Left lung (tissue), 10 donors: ENCODE data around the gene PDE4D. TPM values are rescaled to one million over a fixed set of nuclear protein-coding genes. Genes with fewer than 3 reads are reported as not detected.

Experiments
- ATAC-seq: fragments of 200-7000 bp; cut with Tn5 transposase; one replicate; pipeline ENCODE4 v1.9.1; 2020; ENCODE audit warnings: moderate library complexity
- DNase-seq, 4 donors: peaks; one replicate each; pipeline ENCODE4 v3.0.0-alpha.2; 2013 to 2020
- H3K27ac ChIP-seq, 2 donors: fragments of 200-600 bp; sonication (generic) in 1 of 2; one replicate each; pipeline versions ENCODE4 v1.5.0 to v1.8.0; 2020 to 2021
- H3K27me3 ChIP-seq, 2 donors: fragments of 200-600 bp; sonication (generic) in 1 of 2; one replicate each; pipeline versions ENCODE4 v1.5.0 to v1.8.0; 2020 to 2021
- H3K36me3 ChIP-seq, 2 donors: fragments of 200-600 bp; sonication (generic) in 1 of 2; one replicate each; pipeline versions ENCODE4 v1.5.0 to v1.8.0; 2020 to 2021
- H3K4me1 ChIP-seq, 2 donors: fragments of 200-600 bp; one replicate each; pipeline ENCODE4 v1.8.0; 2021
- H3K4me3 ChIP-seq, 2 donors: fragments of 200-600 bp; sonication (generic) in 1 of 2; one replicate each; pipeline versions ENCODE4 v1.5.0 to v1.8.0; 2020 to 2021; ENCODE audit warnings: mild to moderate bottlenecking in 1 of 2
- H3K9me3 ChIP-seq, 2 donors: fragments of 200-600 bp; sonication (generic) in 1 of 2; one replicate each; pipeline versions ENCODE4 v1.5.0 to v1.8.0; 2020 to 2021
- CTCF ChIP-seq, 2 donors: fragments of 200-600 bp; sonication (generic) in 1 of 2; IDR thresholded peaks; one replicate each; pipeline versions ENCODE4 v1.5.0 to v1.8.0; 2021; ENCODE audit warnings: antibody characterized with exemption in 2 of 2
- intact Hi-C, 2 donors: fragments of 100-400 bp; cut with DNase I; formaldehyde crosslinking; loops; one replicate each; pipeline versions ENCODE4 v1.11.2 to v1.14.2; 2022
- polyA plus RNA-seq, 6 donors: library from polyadenylated mRNA; unstranded; fragments of 120-200 nt; gene quantifications; one replicate each; pipeline ENCODE4 v1.2.1, GENCODE V29; 2013; ENCODE audit not compliant: insufficient read length in 6 of 6
- total RNA-seq, 2 donors: library from RNA; stranded (reverse); fragmentation: NEBNext Ultra II Directional; extraction: Animal tissue kit (Norgen Biotek cat#: 25700); gene quantifications; one replicate each; pipeline ENCODE4 v1.2.1, GENCODE V29; 2021
- donor health status: DM: no; HTN: yes; CAD: no.
- donor health status: DM: no; HTN: no; CAD: no.

Gene PDE4D
- total and polyA plus RNA-seq, 8 donors, result 21.4 to 57.1 (median 25.4) TPM

GRCh38 chr5:58925627-58926540 is 967.6 kb downstream of the PDE4D start:
- H3K4me3 ChIP-seq, result no peak overlapping the region
- DNase-seq, result no peak
- ATAC-seq, result peak; percentile 5
- no peak for TF ChIP-seq CTCF (IDR thresholded peaks at IDR 0.05)
- no peaks in the 10 kb centered on the region for H3K36me3 ChIP-seq
- no peak overlapping the region for H3K27ac ChIP-seq
- H3K9me3 ChIP-seq, result no peaks in the 10 kb centered on the region
- H3K27me3 ChIP-seq, result no peaks in the 10 kb centered on the region
- intact Hi-C loops, result no loop called here
- peaks cover 0 to 11% of the 10 kb centered on the region in 2 donors for H3K4me1 ChIP-seq

GRCh38 chr5:58924306-58924705 is 969.2 kb downstream of the PDE4D start:
- DNase-seq (no peak), ATAC-seq (no peak)
- H3K4me1 ChIP-seq, result peaks cover 0 to 11% of the 10 kb centered on the region in 2 donors
- H3K27ac ChIP-seq, result no peak overlapping the region
- no peaks in the 10 kb centered on the region for H3K9me3 ChIP-seq
- TF ChIP-seq CTCF (IDR thresholded peaks at IDR 0.05), result no peak
- intact Hi-C loops, result no loop called here
- no peak overlapping the region for H3K4me3 ChIP-seq
- no peaks in the 10 kb centered on the region for H3K36me3 ChIP-seq
- H3K27me3 ChIP-seq, result no peaks in the 10 kb centered on the region

GRCh38 chr5:58923355-58923754 is 970.2 kb downstream of the PDE4D start:
- no peak for ATAC-seq
- TF ChIP-seq CTCF (IDR thresholded peaks at IDR 0.05), result no peak
- no peak overlapping the region for H3K27ac ChIP-seq

GRCh38 chr5:58922461-58923171 is 970.9 kb downstream of the PDE4D start:
- no peak for TF ChIP-seq CTCF (IDR thresholded peaks at IDR 0.05)
- intact Hi-C loops, result no loop called here
- Histone ChIP-seq H3K27me3 (no peaks in the 10 kb centered on the region), H3K4me1 (peaks cover 0 to 11% of the 10 kb centered on the region in 2 donors), H3K36me3 (no peaks in the 10 kb centered on the region), H3K4me3 (no peak overlapping the region), H3K9me3 (no peaks in the 10 kb centered on the region), H3K27ac (peak overlapping the region in 1 of 2 donors; percentile 67)
- peak; percentile 47 for ATAC-seq
- DNase-seq, result peak in 3 of 4 donors; percentile 29 to 55 (median 36)

More at GRCh38 chr5:58923355-58923754, 970.2 kb downstream of the PDE4D start:
- Histone ChIP-seq H3K4me3 (no peak overlapping the region), H3K4me1 (peaks cover 0 to 11% of the 10 kb centered on the region in 2 donors), H3K27me3 (no peaks in the 10 kb centered on the region), H3K9me3 (no peaks in the 10 kb centered on the region), H3K36me3 (no peaks in the 10 kb centered on the region)
- no peak for DNase-seq
- intact Hi-C loops, result no loop called here

- intact Hi-C loops, result no loop called here
- TF ChIP-seq CTCF (IDR thresholded peaks at IDR 0.05), result no peak
- Histone ChIP-seq H3K27ac (no peak overlapping the region), H3K4me1 (peaks cover 0 to 11% of the 10 kb centered on the region in 2 donors), H3K9me3 (no peaks in the 10 kb centered on the region), H3K27me3 (no peaks in the 10 kb centered on the region), H3K36me3 (no peaks in the 10 kb centered on the region), H3K4me3 (no peak overlapping the region)
- no peak for DNase-seq
- no peak for ATAC-seq
Observed at GRCh38 chr5:58921159-58921558, 972.4 kb downstream of the PDE4D start.
